IMR-90 (cell line): ENCODE measurements around the gene CD9.

Experiments used
- BHLHE40 ChIP-seq: fragments of 150-350 bp; IDR thresholded peaks from 2 replicates; pipeline ENCODE4 v1.6.1; 2016; ENCODE audit warnings: mild to moderate bottlenecking, low read depth, low read length
- POLR2A ChIP-seq: IDR thresholded peaks from 2 replicates; pipeline ENCODE4 v1.6.1; 2012; ENCODE audit warnings: mild to moderate bottlenecking, low read depth, low read length
- RAD21 ChIP-seq: IDR thresholded peaks from 2 replicates; pipeline ENCODE4 v1.6.1; 2012; ENCODE audit warnings: low read length, improper control_type of control experiment
- RFX5 ChIP-seq: IDR thresholded peaks from 2 replicates; pipeline ENCODE4 v1.8.0; 2012; ENCODE audit warnings: low read depth, mild to moderate bottlenecking, low read length, moderate library complexity
- TF ChIP-seq, protein P1 (sequence below): conservative IDR thresholded peaks from 2 replicates; pipeline ENCODE4 v1.5.1; 2012; ENCODE audit warnings: mild to moderate bottlenecking, low read depth, low read length, improper control_type of control experiment
- TF ChIP-seq, protein P2 (sequence below): fragments of 150-350 bp; IDR thresholded peaks from 2 replicates; pipeline ENCODE4 v1.6.1; 2017; ENCODE audit warnings: mild to moderate bottlenecking, antibody characterized with exemption, low read length, low read depth

DNA sequence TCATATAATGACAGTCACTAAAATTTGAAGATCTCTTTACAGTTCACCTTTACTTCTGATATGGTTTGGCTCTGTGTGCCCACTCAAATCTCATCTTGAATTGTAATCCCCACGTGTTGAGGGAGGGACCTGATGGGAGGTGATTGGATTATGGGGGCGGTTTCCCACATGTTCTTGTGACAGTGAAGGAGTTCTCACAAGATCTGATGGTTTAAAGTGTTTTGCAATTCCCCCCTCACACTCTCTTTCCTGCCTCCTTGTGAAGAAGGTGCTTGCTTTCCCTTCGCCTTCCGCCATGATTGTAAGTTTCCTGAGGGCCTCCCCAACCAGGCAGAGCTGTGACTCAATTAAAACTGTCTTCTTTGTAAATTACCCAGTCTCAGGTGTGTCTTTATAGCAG lies 27.3 kb upstream of the CD9 start:
- TF ChIP-seq, protein P1, sequence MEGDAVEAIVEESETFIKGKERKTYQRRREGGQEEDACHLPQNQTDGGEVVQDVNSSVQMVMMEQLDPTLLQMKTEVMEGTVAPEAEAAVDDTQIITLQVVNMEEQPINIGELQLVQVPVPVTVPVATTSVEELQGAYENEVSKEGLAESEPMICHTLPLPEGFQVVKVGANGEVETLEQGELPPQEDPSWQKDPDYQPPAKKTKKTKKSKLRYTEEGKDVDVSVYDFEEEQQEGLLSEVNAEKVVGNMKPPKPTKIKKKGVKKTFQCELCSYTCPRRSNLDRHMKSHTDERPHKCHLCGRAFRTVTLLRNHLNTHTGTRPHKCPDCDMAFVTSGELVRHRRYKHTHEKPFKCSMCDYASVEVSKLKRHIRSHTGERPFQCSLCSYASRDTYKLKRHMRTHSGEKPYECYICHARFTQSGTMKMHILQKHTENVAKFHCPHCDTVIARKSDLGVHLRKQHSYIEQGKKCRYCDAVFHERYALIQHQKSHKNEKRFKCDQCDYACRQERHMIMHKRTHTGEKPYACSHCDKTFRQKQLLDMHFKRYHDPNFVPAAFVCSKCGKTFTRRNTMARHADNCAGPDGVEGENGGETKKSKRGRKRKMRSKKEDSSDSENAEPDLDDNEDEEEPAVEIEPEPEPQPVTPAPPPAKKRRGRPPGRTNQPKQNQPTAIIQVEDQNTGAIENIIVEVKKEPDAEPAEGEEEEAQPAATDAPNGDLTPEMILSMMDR = no peak
- TF ChIP-seq POLR2A (no peak), RFX5 (no peak), BHLHE40 (no peak), RAD21 (no peak)
- TF ChIP-seq, protein P2, sequence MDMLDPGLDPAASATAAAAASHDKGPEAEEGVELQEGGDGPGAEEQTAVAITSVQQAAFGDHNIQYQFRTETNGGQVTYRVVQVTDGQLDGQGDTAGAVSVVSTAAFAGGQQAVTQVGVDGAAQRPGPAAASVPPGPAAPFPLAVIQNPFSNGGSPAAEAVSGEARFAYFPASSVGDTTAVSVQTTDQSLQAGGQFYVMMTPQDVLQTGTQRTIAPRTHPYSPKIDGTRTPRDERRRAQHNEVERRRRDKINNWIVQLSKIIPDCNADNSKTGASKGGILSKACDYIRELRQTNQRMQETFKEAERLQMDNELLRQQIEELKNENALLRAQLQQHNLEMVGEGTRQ = no peak
